Measurements from ENCODE around the gene SPATA21.

Gene SPATA21

GRCh38 chr1:16438516-16438915 lies 1.3 kb upstream of the SPATA21 start:
- H3K27me3 Mint-ChIP-seq (ENCODE audit: low read depth), result peaks cover 6% of the 10 kb centered on the region

GRCh38 chr1:16434501-16434900 lies 2.7 kb downstream of the SPATA21 start:
- Mint-ChIP-seq H3K27me3 (ENCODE audit: low read depth) (peaks cover 6% of the 10 kb centered on the region), H3K27ac (no peak overlapping the region), H3K4me1 (no peaks in the 10 kb centered on the region), H3K36me3 (ENCODE audit: low read depth) (no peaks in the 10 kb centered on the region), H3K4me3 (no peak overlapping the region), H3K9me3 (no peaks in the 10 kb centered on the region)
- TF ChIP-seq CTCF (IDR thresholded peaks at IDR 0.05; ENCODE audit: unreplicated experiment in 3 of 3), result no peak

More at GRCh38 chr1:16438516-16438915, 1.3 kb upstream of the SPATA21 start:
- peak overlapping the region; percentile 58 to 83 (median 72) for H3K4me3 Mint-ChIP-seq
- peaks cover 19% of the 10 kb centered on the region for H3K4me1 Mint-ChIP-seq
- H3K9me3 Mint-ChIP-seq, result no peaks in the 10 kb centered on the region
- peaks cover 4% of the 10 kb centered on the region for H3K36me3 Mint-ChIP-seq (ENCODE audit: low read depth)
- peak overlapping the region; percentile 20 to 62 (median 33) for H3K27ac Mint-ChIP-seq
- no peak for TF ChIP-seq CTCF (IDR thresholded peaks at IDR 0.05; ENCODE audit: unreplicated experiment in 3 of 3)

GRCh38 chr1:16434007-16434406 lies 3.2 kb downstream of the SPATA21 start:
- Mint-ChIP-seq H3K4me3 (no peak overlapping the region), H3K4me1 (no peaks in the 10 kb centered on the region), H3K27ac (no peak overlapping the region), H3K36me3 (ENCODE audit: low read depth) (no peaks in the 10 kb centered on the region), H3K27me3 (ENCODE audit: low read depth) (peaks cover 6% of the 10 kb centered on the region), H3K9me3 (no peaks in the 10 kb centered on the region)
- no peak for TF ChIP-seq CTCF (IDR thresholded peaks at IDR 0.05; ENCODE audit: unreplicated experiment in 3 of 3)

- no peak overlapping the region for H3K27ac Mint-ChIP-seq
- no peaks in the 10 kb centered on the region for H3K4me1 Mint-ChIP-seq
- no peaks in the 10 kb centered on the region for H3K9me3 Mint-ChIP-seq
- no peaks in the 10 kb centered on the region for H3K36me3 Mint-ChIP-seq (ENCODE audit: low read depth)
- TF ChIP-seq CTCF (IDR thresholded peaks at IDR 0.05; ENCODE audit: unreplicated experiment in 3 of 3), result no peak
- peaks cover 6% of the 10 kb centered on the region for H3K27me3 Mint-ChIP-seq (ENCODE audit: low read depth)
- H3K4me3 Mint-ChIP-seq, result no peak overlapping the region
These were observed 4.2 kb downstream of the SPATA21 start for GRCh38 chr1:16433030-16433429.

GRCh38 chr1:16430606-16431005 lies 6.6 kb downstream of the SPATA21 start:
- Mint-ChIP-seq H3K27ac (no peak overlapping the region), H3K9me3 (no peaks in the 10 kb centered on the region), H3K27me3 (ENCODE audit: low read depth) (peaks cover 6% of the 10 kb centered on the region), H3K4me3 (no peak overlapping the region), H3K4me1 (no peaks in the 10 kb centered on the region), H3K36me3 (ENCODE audit: low read depth) (no peaks in the 10 kb centered on the region)
- no peak for TF ChIP-seq CTCF (IDR thresholded peaks at IDR 0.05; ENCODE audit: unreplicated experiment in 3 of 3)

GRCh38 chr1:16425125-16426025 lies 11.8 kb downstream of the SPATA21 start:
- no peaks in the 10 kb centered on the region for H3K36me3 Mint-ChIP-seq (ENCODE audit: low read depth)

More at GRCh38 chr1:16425125-16426025, 11.8 kb downstream of the SPATA21 start:
- Mint-ChIP-seq H3K27me3 (ENCODE audit: low read depth) (peaks cover 6% of the 10 kb centered on the region), H3K4me3 (no peak overlapping the region), H3K4me1 (no peaks in the 10 kb centered on the region), H3K9me3 (no peaks in the 10 kb centered on the region), H3K27ac (no peak overlapping the region)
- TF ChIP-seq CTCF (IDR thresholded peaks at IDR 0.05; ENCODE audit: unreplicated experiment in 3 of 3), result no peak

All from nephron (organoid).